Ovary (tissue), 3 donors: ENCODE data around the gene ANKRD10.

ENCODE experiments used
- POLR2A ChIP-seq: fragments of 450-650 bp; IDR thresholded peaks from one replicate; pipeline ENCODE4 v1.6.1; 2017; ENCODE audit warnings: antibody characterized with exemption, mild to moderate bottlenecking, moderate library complexity
- TF ChIP-seq, protein P1 (sequence below), 3 donors: fragments of 450-650 bp in 2 of 3; fragments of 200-600 bp in 1 of 3; IDR thresholded peaks; one replicate each; pipeline versions ENCODE4 v1.5.1 to v1.8.0; 2016 to 2022; ENCODE audit warnings: antibody characterized with exemption in 3 of 3, mild to moderate bottlenecking in 1 of 3
- donor health status: DM: no; HTN: no; CAD: no.

DNA sequence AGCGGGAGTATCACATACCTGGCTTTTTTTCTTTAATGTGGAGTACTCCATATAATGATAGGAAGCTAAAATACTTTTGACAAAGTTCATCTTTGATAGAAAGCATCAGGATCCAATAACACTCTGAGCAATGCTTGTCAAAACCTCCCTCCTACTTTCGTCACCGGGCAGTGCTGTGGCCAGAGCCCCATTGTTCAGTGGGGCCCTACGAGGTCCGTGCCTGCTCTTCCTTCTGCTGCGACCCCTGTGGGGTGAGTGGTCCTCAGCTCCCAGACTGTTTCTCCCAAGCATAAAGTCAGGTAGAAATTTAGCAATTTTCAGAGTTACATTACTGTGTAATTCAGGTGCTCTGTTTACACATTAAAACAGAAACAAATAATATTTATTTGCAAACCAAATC lies 51.2 kb downstream of the ANKRD10 start:
- TF ChIP-seq POLR2A: no peak
- TF ChIP-seq, protein P1, sequence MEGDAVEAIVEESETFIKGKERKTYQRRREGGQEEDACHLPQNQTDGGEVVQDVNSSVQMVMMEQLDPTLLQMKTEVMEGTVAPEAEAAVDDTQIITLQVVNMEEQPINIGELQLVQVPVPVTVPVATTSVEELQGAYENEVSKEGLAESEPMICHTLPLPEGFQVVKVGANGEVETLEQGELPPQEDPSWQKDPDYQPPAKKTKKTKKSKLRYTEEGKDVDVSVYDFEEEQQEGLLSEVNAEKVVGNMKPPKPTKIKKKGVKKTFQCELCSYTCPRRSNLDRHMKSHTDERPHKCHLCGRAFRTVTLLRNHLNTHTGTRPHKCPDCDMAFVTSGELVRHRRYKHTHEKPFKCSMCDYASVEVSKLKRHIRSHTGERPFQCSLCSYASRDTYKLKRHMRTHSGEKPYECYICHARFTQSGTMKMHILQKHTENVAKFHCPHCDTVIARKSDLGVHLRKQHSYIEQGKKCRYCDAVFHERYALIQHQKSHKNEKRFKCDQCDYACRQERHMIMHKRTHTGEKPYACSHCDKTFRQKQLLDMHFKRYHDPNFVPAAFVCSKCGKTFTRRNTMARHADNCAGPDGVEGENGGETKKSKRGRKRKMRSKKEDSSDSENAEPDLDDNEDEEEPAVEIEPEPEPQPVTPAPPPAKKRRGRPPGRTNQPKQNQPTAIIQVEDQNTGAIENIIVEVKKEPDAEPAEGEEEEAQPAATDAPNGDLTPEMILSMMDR (IDR thresholded peaks at IDR 0.05): no peak
